ENCODE results near the gene ANKFN1. TPM values are rescaled to one million over a fixed set of nuclear protein-coding genes. Genes with fewer than 3 reads are reported as not detected.

Gene ANKFN1
- total RNA-seq, 1 experiment from 2014 or later: not detected

DNA sequence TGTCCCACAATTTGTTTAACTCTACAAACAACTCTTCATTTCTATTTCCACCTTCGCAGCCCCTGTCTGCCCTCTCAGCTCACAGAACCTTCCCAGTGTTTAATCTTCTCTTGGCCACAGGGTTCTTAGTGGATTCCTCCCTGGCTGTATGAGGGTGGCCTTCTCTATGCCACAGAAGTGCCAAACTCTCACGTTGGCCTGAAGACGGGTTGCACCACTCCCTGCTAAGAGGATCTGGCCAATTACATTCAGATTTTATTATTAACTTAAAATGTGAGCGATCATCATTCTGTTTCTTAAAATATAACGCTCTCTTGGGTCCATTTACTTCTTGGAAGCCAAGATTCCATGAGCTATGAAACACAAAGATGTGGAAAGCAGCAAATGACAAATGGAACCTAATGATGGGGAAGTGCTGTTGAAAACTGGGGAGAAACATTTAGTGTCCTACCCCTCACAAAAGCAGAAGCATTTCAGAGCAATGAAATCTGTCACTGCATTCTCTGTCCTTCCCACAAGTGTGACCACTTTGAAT, 348.9 kb downstream of the ANKFN1 start:
- Histone ChIP-seq H2BK20ac (ENCODE audit: low read depth, low read length, poor library complexity, severe bottlenecking) (no peak overlapping the region), H4K91ac (ENCODE audit: insufficient read length, low read depth, low read length) (no peak overlapping the region), H2BK12ac (ENCODE audit: insufficient read length, low read depth, low read length) (no peak overlapping the region), H2AFZ (ENCODE audit: low read length) (no peak overlapping the region), H2BK5ac (ENCODE audit: insufficient read length, low read length) (no peak overlapping the region), H3K23me2 (ENCODE audit: insufficient read length, low read depth, low read length, poor library complexity, severe bottlenecking) (no peaks in the 10 kb centered on the region), H3K27me3 (ENCODE audit: insufficient read depth, low read length) (no peaks in the 10 kb centered on the region), H4K8ac (replicated peaks; ENCODE audit: insufficient read length, low read depth, low read length) (no peak overlapping the region), H3K79me2 (ENCODE audit: insufficient read depth, low read length) (no peaks in the 10 kb centered on the region), H4K20me1 (ENCODE audit: control insufficient read depth, insufficient read depth, insufficient read length) (no peaks in the 10 kb centered on the region), H3K9ac (ENCODE audit: extremely low read depth, insufficient read length, low read length) (no peak overlapping the region), H2BK15ac (ENCODE audit: low read depth, low read length) (no peak overlapping the region), H3K4me2 (ENCODE audit: insufficient read depth, insufficient read length, low read length) (no peak overlapping the region), H3T11ph (ENCODE audit: low read length) (no peak overlapping the region), H3K4me1 (ENCODE audit: insufficient read depth, low read length) (no peaks in the 10 kb centered on the region), H2BK120ac (ENCODE audit: low read depth, low read length, poor library complexity, severe bottlenecking) (no peak overlapping the region), H3K9me3 (ENCODE audit: control insufficient read depth, low read depth, low read length) (no peaks in the 10 kb centered on the region), H4K5ac (ENCODE audit: insufficient read length, low read depth, low read length) (no peak overlapping the region), H3K79me1 (ENCODE audit: insufficient read depth, low read depth, low read length, poor library complexity, severe bottlenecking) (no peaks in the 10 kb centered on the region), H3K18ac (ENCODE audit: insufficient read length, low read depth, low read length) (no peak overlapping the region), H2AK5ac (ENCODE audit: insufficient read length, low read length) (no peak overlapping the region), H3K14ac (ENCODE audit: insufficient read depth, low read length) (no peak overlapping the region), H3K56ac (ENCODE audit: insufficient read length, low read depth, low read length) (no peak overlapping the region), H3K23ac (ENCODE audit: insufficient read length, low read depth, low read length) (no peak overlapping the region), H3K27ac (ENCODE audit: insufficient read length, low read depth, low read length) (no peak overlapping the region), H3K4ac (ENCODE audit: low read depth, low read length) (no peak overlapping the region)
- Mint-ChIP-seq H3K36me3 (ENCODE audit: insufficient read depth in 1 of 3, low read depth in 3 of 3) (no peaks in the 10 kb centered on the region), H3K27ac (no peak overlapping the region), H3K4me1 (no peaks in the 10 kb centered on the region), H3K9me3 (no peaks in the 10 kb centered on the region), H3K27me3 (ENCODE audit: low read depth) (no peaks in the 10 kb centered on the region), H3K4me3 (no peak overlapping the region)
- no peak for DNase-seq
- WGBS (ENCODE audit: extremely low coverage, insufficient read length, low lambda C conversion rate): no CpG with 5 or more reads among the region's 5 CpGs
- TF ChIP-seq, protein P1, sequence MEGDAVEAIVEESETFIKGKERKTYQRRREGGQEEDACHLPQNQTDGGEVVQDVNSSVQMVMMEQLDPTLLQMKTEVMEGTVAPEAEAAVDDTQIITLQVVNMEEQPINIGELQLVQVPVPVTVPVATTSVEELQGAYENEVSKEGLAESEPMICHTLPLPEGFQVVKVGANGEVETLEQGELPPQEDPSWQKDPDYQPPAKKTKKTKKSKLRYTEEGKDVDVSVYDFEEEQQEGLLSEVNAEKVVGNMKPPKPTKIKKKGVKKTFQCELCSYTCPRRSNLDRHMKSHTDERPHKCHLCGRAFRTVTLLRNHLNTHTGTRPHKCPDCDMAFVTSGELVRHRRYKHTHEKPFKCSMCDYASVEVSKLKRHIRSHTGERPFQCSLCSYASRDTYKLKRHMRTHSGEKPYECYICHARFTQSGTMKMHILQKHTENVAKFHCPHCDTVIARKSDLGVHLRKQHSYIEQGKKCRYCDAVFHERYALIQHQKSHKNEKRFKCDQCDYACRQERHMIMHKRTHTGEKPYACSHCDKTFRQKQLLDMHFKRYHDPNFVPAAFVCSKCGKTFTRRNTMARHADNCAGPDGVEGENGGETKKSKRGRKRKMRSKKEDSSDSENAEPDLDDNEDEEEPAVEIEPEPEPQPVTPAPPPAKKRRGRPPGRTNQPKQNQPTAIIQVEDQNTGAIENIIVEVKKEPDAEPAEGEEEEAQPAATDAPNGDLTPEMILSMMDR (conservative IDR thresholded peaks at IDR 0.05): no peak
